GM18526 (cell line): ENCODE measurements around the gene IQCH.

Experiments
- POLR2A ChIP-seq: IDR thresholded peaks from 3 replicates; pipeline ENCODE4 v1.6.1; 2011; ENCODE audit not compliant: insufficient read length; ENCODE audit errors: extremely low read depth

Gene IQCH

DNA sequence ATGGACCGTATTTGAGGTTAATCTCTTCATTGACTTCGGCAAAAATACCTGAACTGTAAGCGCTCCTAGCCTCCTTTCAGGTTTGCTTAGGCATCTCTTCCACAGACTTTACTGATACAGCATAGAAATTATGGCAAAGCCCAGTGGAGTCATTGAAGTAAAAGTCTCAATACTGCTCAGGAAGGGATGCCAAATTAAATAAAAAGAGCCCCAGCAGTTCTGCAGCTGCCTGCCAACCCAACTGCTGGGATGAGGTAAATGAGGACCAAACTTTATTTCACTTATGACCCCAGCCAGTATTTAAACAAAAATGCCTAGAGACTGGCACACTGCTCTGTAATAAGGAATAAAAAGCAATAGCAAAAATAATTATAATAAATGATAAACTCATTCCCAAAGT is 65.4 kb downstream of the IQCH start:
- no peak for TF ChIP-seq POLR2A

DNA sequence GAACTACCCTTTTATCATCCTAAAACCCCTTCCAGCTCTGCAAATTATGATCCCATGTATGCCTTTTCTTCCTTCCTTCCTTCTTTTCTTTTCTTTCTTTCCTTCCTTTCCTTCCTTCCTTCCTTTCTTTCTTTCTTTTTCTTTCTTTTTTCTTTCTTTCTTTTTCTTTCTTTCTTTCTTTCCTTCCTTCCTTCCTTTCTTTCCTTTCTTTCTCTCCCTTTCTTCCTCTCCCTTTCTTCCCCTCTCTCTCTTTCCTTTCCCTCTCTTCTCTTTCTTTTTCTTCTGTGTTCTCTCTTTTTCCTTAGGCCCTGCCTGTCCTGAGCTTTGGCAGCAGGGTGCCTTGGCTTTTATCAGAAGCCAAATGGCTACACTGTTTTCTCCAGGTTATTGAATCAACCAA is 66.8 kb downstream of the IQCH start:
- TF ChIP-seq POLR2A = no peak

DNA sequence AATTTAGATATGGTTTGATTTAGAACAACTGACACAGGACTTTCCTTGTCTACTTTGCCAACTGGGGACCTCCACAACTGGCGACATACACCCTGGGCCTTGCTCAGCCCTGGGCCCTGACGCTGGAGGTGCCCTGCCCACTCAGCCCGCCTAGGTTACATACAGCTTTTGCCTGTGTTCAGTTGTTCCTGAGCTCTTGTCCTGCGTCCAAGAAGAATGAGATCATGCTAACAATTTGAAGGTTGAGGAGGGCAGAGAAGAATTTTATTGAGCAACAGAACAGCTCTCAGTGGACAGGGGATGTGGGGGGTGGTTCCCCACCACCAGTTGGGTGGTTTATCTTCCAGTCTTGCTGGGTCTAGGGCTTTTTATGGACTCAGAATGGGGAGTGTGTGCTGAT is 67.9 kb downstream of the IQCH start:
- no peak for TF ChIP-seq POLR2A

DNA sequence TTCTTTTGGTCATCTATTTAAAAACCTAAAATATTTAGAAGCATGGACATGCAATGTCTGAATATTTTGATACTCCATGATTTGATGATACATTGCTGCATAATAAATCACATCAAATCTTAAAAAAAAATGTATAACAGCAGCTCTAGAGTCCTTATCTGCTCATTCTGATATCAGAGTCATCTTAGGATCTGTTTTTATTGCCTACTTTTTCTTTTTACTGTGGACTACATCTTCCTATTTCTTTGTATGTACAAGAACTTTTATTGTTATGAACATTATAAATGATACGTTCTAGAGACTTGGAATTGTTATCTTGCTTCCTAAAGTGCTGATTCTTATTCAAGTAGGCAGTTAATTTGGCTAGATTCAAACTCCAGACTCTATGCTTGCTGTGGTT is 72.7 kb downstream of the IQCH start:
- TF ChIP-seq POLR2A = no peak

DNA sequence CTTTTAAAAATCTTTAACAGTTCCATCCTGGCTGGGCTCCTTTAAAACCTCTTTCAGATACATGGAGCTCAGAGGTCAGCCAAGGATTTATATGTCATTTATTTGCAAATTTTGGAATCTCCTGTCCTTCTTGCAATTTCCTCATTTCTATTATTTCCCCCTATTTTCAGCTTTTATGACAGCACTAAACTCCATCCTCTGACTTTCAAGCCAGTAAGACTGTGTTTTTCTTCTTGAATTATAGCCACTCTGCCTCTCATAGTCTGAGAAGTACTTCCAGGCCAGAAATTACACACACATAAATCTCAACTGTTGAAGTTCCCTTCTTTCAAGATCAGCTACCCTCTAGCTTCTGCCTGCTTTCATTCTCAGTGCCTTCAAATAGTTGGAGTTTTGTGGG is 73.2 kb downstream of the IQCH start:
- TF ChIP-seq POLR2A = no peak

DNA sequence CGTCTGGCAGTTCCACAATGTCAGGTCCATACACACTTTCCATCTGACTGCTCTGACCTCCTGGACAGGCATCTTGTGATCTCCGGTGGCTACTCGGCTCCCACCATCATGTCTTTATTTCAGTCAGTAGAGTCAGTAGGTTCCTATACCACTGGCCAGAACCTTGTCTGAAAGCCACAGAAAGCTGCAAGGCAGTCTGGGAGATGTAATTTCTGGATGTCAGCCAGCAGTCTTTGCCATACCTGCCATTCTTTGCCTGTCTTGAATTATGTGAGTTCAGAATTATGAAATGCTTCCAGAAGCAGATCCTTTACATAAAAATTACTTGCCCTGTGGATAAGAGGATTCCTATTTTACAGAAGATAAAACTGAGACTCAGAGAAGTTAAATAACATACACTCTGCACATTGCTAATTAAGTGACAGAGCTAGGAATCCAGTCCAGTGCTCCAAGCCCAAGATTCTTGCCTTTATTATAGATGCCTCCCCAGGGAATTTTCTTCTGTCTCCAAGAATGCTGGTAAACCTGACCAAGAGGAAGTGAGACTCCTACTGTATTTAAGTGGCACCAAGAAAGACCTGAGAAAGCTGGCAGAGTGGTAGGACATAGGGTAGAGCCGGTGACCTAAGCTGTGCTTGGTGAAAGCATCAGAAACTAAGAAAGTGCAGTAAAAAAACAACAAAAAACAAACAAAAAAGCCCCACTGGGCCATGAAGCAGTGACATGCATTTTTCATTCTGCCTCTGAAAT is 75.6 kb downstream of the IQCH start:
- no peak for TF ChIP-seq POLR2A

DNA sequence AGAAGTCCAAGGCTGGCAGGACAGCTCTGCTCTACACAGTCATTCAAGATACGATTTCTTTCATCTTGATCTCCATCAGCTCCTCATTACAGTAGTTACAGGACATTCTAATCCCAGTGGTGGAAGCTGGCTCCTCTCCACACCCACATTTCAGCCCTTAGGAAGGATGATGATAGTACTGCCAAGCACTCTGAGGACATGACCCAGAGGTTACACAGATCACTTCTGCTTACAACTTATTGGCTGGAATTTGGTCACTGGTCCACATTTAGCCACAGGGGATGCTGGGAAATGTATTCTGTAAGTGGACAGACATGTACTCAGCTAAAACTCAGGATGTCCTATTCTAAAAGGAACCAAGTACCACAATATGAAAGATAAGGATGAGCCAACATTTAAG is 77.1 kb downstream of the IQCH start:
- no peak for TF ChIP-seq POLR2A

DNA sequence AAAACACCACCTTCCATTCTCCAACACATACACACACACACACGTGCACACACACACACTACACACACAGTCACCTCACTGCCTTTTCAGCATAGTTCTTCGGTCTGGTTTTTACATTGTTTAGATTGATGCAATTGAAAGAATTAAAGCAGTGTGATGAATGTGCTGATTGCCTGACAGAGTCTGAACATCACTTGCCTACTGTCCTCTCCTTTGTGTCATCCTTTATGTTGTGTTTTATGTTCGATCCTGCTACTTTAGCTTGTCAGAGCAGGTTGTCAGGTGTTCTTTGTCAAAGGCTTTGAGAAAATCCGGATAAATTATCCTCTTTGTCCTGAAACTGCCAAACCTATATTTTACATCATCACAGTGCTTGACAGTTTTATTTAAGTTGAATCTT is 80.4 kb downstream of the IQCH start:
- no peak for TF ChIP-seq POLR2A

DNA sequence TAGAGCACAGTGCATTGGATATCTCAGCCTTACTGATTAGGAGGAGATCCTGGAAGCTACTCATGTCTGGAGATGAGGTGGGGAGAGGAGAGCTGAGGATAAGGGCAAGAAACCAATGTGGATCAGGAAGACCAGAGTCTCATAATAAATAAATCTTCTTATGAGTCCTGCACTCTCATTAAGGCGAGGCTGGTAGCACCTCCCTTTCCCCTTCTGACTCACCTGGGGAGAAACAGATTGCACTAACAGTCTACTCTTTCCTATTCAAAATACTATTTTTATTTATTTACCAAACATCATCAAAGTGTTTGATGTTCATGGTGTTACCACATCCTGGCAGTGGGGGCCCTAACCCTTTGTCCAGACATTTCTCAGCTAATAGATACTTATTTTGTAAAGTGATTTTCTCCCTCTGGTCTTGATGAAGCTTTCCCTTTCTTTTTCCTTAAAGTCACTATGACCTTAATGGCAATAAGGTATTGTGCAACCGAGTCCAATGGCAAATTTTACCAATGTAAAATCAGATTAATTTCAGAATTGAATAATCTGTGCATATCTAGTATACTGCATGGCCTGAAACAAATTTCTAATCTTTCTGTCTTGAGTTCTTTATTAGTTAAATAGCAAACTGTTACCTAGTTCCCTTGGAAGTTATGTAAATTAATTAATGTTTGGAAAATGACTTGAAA is 81.1 kb downstream of the IQCH start:
- TF ChIP-seq POLR2A = no peak

DNA sequence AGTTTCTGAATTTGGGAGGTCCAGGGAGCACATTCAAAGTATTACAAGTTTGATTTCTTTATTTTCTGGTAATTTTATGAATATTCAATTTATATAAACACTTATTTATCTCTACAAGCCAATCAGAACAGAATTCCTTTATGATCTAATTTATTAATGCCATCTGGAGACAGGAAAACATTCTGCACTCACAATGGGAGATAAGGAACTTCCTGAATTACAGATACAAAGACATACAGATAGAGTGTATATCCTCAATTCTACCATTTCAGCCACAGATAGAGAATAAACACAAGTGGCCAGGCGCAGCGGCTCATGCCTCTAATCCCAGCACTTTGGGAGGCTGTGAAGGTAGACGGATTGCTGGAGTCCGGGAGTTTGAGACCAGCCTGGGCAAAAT is 86.0 kb downstream of the IQCH start:
- no peak for TF ChIP-seq POLR2A

DNA sequence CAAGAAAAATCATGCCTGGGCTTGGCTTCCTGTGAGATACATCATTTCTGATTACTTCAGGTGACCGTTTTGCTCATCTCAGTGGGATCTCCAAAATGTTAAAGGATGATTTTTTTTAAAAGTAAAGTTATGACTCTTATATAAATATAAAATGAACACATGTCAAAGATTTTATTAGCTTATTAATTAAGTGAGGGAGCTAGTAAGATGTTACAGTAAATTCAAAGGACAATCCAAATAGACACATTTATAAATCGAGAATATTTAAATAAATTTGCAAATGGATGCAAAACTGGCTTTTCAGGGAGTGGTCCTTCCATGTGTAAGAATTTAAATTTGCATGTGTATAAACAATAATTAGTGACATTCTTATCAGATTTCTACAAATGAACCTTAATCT is 87.0 kb downstream of the IQCH start:
- TF ChIP-seq POLR2A = no peak

DNA sequence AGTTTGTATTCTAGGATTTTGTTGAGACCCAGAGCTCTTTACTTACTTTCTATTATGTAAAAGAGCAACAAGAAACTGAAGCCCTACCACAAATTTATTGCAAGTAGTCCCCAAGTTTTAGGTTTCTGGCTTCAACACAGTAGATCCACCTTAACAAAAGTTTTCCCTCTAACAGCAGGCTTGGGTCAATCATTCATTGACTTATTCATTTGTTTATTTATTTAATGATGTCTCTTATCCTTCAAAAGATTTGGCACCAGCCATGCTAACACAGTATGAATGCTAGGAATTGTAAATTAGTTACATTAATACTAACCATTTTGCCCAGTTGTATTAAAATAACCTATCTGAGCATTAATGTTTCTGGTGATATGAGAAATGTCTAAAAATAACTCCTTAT is 88.6 kb downstream of the IQCH start:
- no peak for TF ChIP-seq POLR2A

DNA sequence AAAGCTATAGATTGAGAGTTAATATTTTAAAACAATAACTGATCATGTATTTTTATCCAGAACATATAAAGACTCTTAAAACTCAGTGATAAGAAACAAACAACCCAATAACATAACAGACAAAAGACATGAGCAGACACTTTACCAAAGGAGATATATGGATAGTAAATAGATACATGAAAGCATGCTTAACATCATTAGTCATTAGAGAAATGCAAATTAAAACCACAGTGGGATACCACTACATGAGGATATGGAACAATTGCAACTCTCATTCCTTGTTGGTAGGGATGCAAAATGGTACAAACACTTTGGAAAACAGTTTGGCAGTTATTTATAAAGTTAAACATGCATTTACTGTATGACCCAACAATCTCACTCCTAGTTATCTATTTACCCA is 95.0 kb downstream of the IQCH start:
- TF ChIP-seq POLR2A = no peak

DNA sequence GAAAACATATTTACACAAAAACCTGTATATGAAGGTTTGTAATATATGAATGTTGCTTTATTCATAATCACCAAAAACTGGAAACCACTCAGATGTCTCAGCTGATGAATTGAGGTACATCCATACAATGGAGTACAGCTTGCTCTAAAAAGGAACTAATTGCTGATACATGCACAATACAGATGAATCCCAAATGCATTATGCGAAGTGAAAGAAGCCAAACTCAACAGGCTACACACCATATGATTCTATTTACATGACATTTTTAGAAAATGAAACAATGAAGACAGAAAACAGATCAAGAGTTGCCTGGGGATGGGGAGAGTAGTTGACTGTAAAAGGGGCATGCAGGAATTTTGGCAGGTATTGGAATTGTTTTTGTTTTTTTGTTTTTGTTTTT is 95.5 kb downstream of the IQCH start:
- TF ChIP-seq POLR2A = no peak

DNA sequence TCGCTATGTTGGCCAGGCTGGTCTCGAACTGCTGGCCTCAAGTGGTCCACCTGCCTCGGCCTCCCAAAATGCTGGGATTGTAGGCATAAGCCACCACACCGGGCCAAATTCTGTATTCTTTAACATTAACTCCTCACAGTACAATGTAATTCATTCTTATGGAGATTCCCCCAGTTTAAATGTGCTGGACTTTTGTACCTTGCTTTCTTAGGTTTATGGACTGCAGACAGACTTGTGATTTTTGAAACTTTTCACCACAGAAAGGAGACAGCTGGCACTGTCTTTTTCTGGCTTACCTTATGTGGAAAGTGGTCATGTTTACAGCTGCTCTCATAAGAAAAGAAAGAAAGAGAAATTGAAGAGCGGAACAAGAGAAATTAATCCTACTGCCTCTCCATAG is 103.8 kb downstream of the IQCH start:
- no peak for TF ChIP-seq POLR2A

DNA sequence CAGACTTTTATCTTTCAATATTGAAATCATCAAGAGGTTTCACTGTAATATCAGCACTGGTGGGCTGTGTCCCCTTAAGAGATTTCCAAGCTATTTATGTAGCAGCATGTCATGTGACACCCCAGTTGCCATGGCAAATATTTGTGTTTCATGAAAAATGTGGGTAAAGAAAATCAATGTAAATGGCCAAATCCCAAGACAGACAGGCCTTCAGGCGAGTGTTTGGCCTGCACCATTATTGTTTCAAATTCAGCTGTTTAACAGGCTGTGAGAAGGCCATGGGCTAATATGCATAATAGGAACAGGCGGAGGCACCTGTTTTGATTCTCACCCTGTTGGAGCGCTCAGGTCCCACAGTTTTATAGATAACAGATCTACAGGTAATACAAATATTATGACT is 104.2 kb downstream of the IQCH start:
- no peak for TF ChIP-seq POLR2A
